Myocyte (in vitro differentiated cells): Measurements from ENCODE around the gene AFTPH. TPM values are rescaled to one million over a fixed set of nuclear protein-coding genes. Genes with fewer than 3 reads are reported as not detected.

ENCODE experiments used
- DNase-seq: peaks from one replicate; pipeline ENCODE4 v3.0.0-alpha.2; 2012; ENCODE audit warnings: low read depth
- total RNA-seq: library from RNA; depleted of rRNA; stranded (reverse); fragments of >200 nt; gene quantifications from 2 replicates; pipeline ENCODE4 v1.2.3, GENCODE V29; 2014

AFTPH gene
- total RNA-seq, 1 donor from 2014 or later, result 13.2 TPM

- DNase-seq, result no peak
Observed at GRCh38 chr2:64540615-64541014, 16.5 kb downstream of the AFTPH start.

- DNase-seq, result no peak
Observed at GRCh38 chr2:64541547-64541946, 17.4 kb downstream of the AFTPH start.

- no peak for DNase-seq
Observed at GRCh38 chr2:64542071-64543007, 18.2 kb downstream of the AFTPH start.

DNA sequence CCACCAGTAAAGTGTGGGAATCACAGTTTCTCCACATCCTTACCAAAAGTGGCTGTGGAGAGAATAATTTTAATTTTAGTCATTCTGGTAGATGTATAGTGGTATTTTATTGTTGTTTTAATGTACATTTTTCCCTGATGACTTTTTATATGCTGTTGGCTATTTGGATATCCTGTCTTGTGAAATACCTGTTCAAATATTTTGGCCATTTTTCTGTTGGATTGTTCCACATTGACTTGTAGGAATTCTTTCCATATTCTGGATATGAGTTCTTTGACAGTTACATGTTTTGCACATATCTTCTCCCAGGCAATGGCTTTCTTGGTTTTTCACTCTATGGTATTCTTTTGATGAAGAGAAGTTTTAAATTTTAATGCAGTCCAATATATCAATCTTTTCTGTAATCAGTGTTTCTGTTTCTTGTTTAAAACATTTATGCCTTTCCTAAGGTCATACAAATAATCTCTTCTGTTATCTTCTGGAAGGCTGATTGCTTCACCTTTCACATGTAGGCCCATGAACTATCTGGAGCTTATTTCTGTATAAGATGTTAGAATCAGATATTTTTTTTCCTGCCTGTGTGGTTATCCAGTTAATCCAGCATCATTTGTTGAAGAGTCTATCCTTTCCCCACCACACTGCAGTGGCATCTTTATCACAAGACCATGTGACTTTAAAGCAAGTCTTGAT lies 19.0 kb downstream of the AFTPH start:
- DNase-seq, result no peak

- DNase-seq, result peak; percentile 54
Observed at GRCh38 chr2:64548761-64549160, 24.6 kb downstream of the AFTPH start.

DNA sequence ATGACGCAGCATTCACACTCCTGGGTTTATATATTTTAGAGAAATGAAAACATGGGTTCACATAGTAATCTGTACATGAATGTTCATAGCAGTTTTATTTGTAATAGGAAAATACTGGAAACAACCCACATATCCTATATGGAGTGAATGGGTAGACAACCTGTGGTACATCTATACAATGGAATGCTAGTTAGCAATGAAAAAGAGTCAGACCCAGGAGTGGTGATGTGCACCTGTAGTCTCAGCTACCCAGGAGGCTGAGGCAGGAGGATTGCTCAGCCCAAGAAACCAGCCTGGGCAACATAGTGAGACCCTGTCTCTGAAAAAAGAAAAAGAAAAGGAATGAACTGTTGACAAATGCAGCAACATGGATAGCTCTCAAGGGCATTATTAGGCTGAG lies 25.9 kb downstream of the AFTPH start:
- DNase-seq, result no peak

DNA sequence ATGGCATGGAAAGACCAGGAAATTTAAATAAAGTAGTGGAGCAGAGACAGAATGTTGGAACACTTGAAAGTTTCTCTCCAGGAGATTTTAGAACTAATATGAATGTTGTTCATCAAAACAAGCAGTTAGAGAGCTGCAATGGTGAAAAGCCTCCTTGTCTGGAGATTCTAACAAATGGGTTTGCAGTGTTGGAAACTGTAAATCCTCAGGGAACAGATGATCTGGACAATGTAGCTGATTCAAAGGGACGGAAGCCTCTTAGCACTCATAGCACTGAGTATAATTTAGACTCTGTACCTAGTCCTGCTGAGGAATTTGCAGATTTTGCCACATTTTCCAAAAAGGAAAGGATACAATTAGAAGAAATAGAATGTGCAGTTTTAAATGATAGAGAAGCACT lies 27.7 kb downstream of the AFTPH start:
- no peak for DNase-seq

GRCh38 chr2:64554117-64554516 lies 30.0 kb downstream of the AFTPH start:
- no peak for DNase-seq

DNA sequence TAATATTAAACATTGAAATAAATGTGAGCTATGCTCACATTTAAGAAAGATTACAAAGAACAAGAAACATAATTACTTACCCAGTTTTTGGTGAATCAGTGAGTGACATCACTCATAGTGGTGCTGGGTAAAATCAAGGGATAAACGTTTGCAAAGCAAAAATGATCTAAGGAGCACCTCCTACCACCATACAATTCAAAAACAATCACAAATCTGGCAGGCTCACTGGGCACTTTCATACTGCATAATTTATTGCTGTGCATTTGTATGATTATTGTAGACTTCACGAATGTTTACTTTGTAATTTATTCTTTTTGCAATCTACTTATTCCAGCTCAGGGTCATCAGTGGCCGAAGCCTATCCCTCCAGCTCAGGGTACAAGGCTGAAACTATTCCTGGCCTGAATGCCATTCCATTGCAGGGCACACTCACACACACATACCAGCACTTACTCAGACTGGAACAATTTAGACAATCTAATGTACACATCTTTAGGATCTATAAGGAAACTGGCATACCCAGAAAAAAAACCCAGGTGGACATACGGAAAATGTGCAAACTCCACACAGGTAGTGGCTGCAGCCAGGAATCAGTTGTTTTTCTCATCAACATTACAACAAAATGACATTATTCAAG lies 34.4 kb downstream of the AFTPH start:
- DNase-seq, result no peak

DNA sequence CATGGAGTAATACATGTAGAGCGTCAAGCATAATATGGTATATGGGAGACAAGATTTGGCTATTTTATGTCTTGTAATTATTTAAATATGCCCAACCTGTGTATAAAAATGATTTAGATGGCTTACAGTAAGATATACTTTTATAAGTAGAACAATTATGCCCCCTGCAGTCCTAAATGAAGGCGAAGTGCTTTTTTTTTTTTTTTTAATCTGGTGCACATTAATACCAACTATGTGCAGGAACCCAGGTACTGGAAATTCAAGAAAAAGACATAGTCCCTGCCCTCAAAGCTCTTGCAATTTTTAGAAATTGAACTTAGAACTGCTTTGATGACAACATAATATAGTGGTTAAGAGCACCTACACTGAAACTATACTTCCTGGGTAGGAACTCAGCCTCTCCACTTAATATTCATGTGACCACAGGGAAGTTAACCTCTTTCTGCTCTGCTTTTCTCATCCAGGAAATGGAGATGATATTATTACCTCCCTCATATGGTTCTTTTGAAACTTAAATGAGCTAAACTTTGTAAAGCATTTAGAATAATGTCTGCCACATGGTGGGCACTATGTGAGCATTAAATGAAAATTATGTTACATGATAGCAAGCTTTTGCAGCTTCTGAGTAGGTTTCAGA lies 38.1 kb downstream of the AFTPH start:
- DNase-seq, result peak; percentile 18

DNA sequence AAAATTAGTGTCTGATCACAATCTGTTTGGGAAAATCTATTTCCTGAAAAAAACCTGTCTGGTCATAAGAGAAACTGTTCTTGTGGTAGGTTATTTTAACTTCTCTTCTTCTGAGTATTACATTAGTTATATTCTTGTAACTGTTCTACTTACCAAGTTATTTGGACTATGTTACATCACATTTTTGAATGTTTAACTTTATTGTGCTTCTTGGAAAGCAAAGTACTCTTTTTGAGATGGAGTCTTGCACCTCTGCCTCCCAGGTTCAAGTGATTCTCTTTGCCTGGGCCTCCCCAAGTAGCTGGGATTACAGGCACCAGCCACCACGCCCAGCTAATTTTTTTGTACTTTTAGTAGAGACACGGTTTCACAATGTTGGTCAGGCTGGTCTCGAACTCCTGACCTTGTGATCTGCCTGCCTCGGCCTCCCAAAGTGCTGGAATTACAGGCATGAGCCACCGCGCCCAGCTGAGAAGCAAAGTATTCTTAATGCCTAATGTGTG lies 39.4 kb downstream of the AFTPH start:
- DNase-seq, result no peak

- DNase-seq, result no peak
Observed at GRCh38 chr2:64565949-64566710, 42.0 kb downstream of the AFTPH start.

GRCh38 chr2:64567473-64567872 lies 43.3 kb downstream of the AFTPH start:
- no peak for DNase-seq

GRCh38 chr2:64568836-64569235 lies 44.7 kb downstream of the AFTPH start:
- DNase-seq, result no peak

DNA sequence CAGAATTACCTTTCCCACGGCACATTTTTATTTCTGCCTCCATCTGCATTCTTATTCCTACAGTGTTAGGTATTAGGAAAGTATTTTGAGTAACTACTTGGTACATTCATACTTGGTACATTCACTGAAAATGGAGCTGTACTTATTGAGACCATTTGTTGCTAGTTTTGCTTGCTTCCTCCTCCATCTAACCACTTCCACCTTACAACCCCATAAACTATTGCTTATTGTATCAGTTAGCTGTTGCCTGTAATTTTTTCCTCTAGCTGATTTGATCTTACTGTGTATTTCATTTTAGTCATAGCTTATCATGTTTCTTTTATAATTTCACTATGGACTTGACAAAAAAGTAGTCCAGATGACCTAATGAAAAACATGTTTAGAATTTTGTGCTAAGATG lies 50.7 kb downstream of the AFTPH start:
- DNase-seq, result no peak

DNA sequence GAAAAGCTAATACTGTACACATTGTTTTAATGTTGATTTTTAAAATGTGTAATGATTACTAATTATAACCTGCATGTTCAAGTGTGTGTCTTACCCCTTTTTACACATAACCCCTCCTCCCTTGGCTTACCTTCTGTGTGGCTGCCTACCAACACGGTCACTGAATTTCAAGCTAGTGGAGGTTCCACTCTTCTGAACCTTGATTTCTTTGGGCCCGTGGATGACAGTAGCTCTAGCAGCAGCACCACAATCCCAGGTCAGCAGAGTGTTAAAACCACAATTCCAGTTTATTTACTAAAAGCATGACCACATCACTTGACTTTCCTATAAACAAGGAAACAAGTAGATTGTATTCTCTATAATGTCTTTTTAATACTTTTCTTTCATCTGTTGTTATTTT lies 56.9 kb downstream of the AFTPH start:
- no peak for DNase-seq

GRCh38 chr2:64581777-64582539 lies 57.8 kb downstream of the AFTPH start:
- no peak for DNase-seq

DNA sequence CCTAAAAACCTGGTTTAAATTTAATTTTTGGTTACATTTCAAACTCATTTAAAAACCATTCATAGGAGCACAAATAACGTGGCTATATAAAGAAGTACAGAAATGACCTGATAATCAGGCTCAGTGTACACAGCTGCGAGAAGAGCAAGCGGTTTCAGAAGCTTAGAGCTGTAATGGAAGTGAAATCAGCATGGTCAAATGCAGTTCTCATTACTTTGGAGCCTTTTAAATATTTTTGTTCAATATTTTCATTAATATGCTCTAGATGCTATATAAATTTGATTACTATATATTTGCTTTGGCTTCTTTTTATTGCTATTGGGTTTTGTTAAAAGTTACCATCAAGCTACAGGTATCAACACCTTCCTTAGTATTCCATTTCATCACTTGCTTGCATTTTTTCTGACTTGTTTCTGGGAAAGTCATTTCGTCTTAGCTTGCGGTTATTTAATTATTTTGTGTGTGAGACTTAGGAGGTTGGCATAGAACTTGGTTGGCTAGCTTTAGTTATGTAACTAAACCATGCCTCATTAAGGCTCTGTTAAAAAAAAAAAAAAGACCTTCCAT lies 58.7 kb downstream of the AFTPH start:
- DNase-seq, result no peak

DNA sequence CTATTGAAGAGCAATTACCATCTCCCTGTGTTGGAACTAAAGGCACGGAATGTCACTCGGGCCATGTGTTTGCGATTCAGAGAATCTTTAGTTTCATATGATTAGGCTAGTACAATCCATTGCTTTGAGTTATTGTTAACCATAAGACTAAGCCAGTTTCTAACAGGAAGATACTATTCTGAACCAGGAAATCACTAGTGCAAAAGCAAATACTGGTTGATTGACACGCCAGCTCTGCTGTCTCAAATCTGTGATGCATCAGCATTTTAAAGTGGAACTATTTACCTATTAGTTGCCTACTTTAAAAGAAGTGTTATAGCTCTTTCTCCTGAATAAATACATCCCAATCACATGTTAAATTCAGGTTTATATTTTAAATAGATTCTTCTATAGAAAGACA lies 61.9 kb downstream of the AFTPH start:
- DNase-seq, result no peak
